Caco-2 (cell line): ENCODE measurements around the gene MED12L. TPM values are rescaled to one million over a fixed set of nuclear protein-coding genes. Genes with fewer than 3 reads are reported as not detected.
"Not testable (repeated sequence)": the region's sequence is repeated elsewhere in the genome, so short reads cannot be mapped to it uniquely, and the experiment has no call there.

ENCODE experiments used
- BruUV-seq: library from RNA; stranded (reverse); fragments of 400-500 nt; replicated peaks from 2 replicates; lab custom pipeline; 2021; lab: Mats Ljungman, UMichigan
- CTCF ChIA-PET: fragments of 300-600 bp; sonication (Branson Sonifier 250); formaldehyde crosslinking; loops from one replicate; lab custom pipeline; 2022; ENCODE audit warnings: antibody characterized with exemption; lab: Charles Lee
- POLR2A ChIA-PET: fragments of 300-600 bp; sonication (Branson Sonifier 250); formaldehyde crosslinking; loops from one replicate; lab custom pipeline; 2022; ENCODE audit warnings: antibody characterized with exemption; lab: Charles Lee
- DNase-seq, 2 experiments: peaks; one replicate each; pipeline versions ENCODE4 v3.0.0 to v3.0.0-alpha.2; 2020 to 2022
- H3K27me3 ChIP-seq: replicated peaks from 2 replicates; pipeline ENCODE4 v1.6.0; 2011; ENCODE audit warnings: low read length; ENCODE audit not compliant: control insufficient read depth, insufficient read depth
- H3K36me3 ChIP-seq: 2 replicates; pipeline ENCODE4 v1.5.1; 2011; ENCODE audit warnings: low read length; ENCODE audit not compliant: control insufficient read depth, insufficient read depth
- H3K4me1 ChIP-seq: fragments of 250-450 bp; sonication (Bioruptor Pico); 2 replicates; pipeline ENCODE4 v1.5.1; 2020; ENCODE audit warnings: mild to moderate bottlenecking
- H3K4me3 ChIP-seq: 2 replicates; pipeline ENCODE4 v1.5.1; 2011; ENCODE audit warnings: low read depth, mild to moderate bottlenecking, control low read depth, low read length
- H3K9me3 ChIP-seq: fragments of 250-450 bp; sonication (Bioruptor Pico); 2 replicates; pipeline ENCODE4 v1.5.1; 2020; ENCODE audit warnings: mild to moderate bottlenecking, moderate library complexity
- H3K27ac Mint-ChIP-seq: one replicate; pipeline ENCODE4 v1.8.0; 2022; ENCODE audit warnings: mixed read lengths; ENCODE audit not compliant: unreplicated experiment
- H3K27me3 Mint-ChIP-seq: one replicate; pipeline ENCODE4 v1.8.0; 2022; ENCODE audit warnings: mixed read lengths; ENCODE audit not compliant: insufficient read depth, unreplicated experiment
- H3K36me3 Mint-ChIP-seq: one replicate; pipeline ENCODE4 v1.8.0; 2022; ENCODE audit warnings: mild to moderate bottlenecking, mixed read lengths; ENCODE audit not compliant: insufficient read depth, unreplicated experiment
- H3K4me1 Mint-ChIP-seq: one replicate; pipeline ENCODE4 v1.8.0; 2022; ENCODE audit warnings: low read depth, mixed read lengths; ENCODE audit not compliant: unreplicated experiment
- H3K4me3 Mint-ChIP-seq: one replicate; pipeline ENCODE4 v1.8.0; 2022; ENCODE audit warnings: mild to moderate bottlenecking, moderate library complexity, mixed read lengths; ENCODE audit not compliant: unreplicated experiment
- H3K9me3 Mint-ChIP-seq: one replicate; pipeline ENCODE4 v1.8.0; 2022; ENCODE audit warnings: mixed read lengths; ENCODE audit not compliant: unreplicated experiment
- intact Hi-C: fragments of 100-400 bp; cut with micrococcal nuclease; formaldehyde crosslinking; loops from one replicate; pipeline ENCODE4 v1.10.0; 2022; ENCODE audit not compliant: unreplicated experiment
- total RNA-seq: library from RNA; stranded (reverse); gene quantifications from 2 replicates; pipeline ENCODE4 v1.2.3, GENCODE V29; 2022
- TF ChIP-seq, protein P1 (sequence below), 2 experiments: fragments of 200-600 bp in 1 of 2; IDR thresholded peaks; 1 replicate in 1 of 2; 2 replicates in 1 of 2; pipeline versions ENCODE4 v1.5.1 to v1.8.0; 2011 to 2022; ENCODE audit warnings: antibody characterized with exemption in 1 of 2, control low read depth in 1 of 2, inconsistent platforms in 1 of 2, low read depth in 1 of 2, low read length in 1 of 2, mild to moderate bottlenecking in 1 of 2, moderate library complexity in 1 of 2; ENCODE audit not compliant: insufficient read depth in 1 of 2, severe bottlenecking in 1 of 2, unreplicated experiment in 1 of 2

MED12L gene
- total RNA-seq, 1 experiment from 2014 or later, result 21.5 TPM

DNA sequence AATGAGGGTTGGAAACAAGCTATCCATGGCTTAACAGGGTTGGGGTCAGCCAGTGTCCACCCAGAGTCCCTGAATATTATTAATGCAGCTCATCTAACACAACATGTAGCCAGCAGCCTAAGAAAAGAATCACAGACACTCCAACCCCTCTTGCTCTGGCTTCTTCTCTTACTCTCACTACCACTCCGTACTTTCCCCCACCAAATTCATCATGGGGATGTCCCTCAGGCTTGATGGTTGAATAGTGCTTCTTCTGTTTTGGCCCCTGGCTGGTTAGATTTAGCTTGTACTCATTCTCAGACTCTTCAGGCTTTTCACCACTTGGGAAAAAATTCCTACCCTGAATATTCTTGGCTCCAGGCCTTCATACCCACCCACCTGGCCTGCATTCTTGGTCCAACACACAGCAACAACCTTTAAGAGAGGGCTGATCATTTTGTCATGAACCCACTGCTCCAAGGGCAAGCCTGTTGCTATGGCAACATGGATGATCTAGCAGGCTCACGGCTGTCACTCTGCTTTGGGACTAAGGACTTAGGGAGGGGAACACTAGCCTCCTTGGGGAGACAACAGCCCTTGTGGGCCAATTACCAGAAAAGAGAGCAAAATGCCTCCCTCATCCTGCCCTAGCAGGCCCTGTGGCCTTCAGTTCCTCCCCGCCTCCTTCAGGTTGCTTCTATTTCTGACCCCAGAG lies 9.4 kb upstream of the MED12L start:
- Histone ChIP-seq H3K27me3 (no peaks in the 10 kb centered on the region), H3K4me1 (no peaks in the 10 kb centered on the region), H3K4me3 (no peak overlapping the region), H3K9me3 (no peaks in the 10 kb centered on the region), H3K36me3 (no peaks in the 10 kb centered on the region)
- no peaks in the 10 kb centered on the region for H3K9me3 Mint-ChIP-seq
- CTCF ChIA-PET, result no interaction called here
- H3K36me3 Mint-ChIP-seq, result no peaks in the 10 kb centered on the region
- no peaks in the 10 kb centered on the region for H3K4me1 Mint-ChIP-seq
- no peaks in the 10 kb centered on the region for H3K27me3 Mint-ChIP-seq
- H3K4me3 Mint-ChIP-seq, result no peak overlapping the region
- BruUV-seq, result no TSS peak
- no peak overlapping the region for H3K27ac Mint-ChIP-seq
- POLR2A ChIA-PET, result no interaction called here
- no peak for DNase-seq
- TF ChIP-seq, protein P1, sequence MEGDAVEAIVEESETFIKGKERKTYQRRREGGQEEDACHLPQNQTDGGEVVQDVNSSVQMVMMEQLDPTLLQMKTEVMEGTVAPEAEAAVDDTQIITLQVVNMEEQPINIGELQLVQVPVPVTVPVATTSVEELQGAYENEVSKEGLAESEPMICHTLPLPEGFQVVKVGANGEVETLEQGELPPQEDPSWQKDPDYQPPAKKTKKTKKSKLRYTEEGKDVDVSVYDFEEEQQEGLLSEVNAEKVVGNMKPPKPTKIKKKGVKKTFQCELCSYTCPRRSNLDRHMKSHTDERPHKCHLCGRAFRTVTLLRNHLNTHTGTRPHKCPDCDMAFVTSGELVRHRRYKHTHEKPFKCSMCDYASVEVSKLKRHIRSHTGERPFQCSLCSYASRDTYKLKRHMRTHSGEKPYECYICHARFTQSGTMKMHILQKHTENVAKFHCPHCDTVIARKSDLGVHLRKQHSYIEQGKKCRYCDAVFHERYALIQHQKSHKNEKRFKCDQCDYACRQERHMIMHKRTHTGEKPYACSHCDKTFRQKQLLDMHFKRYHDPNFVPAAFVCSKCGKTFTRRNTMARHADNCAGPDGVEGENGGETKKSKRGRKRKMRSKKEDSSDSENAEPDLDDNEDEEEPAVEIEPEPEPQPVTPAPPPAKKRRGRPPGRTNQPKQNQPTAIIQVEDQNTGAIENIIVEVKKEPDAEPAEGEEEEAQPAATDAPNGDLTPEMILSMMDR (IDR thresholded peaks at IDR 0.05; ENCODE audit: insufficient read depth in 1 of 2, low read depth in 1 of 2, low read length in 1 of 2, severe bottlenecking in 1 of 2, unreplicated experiment in 1 of 2), result no peak
- intact Hi-C loops, result no loop called here

DNA sequence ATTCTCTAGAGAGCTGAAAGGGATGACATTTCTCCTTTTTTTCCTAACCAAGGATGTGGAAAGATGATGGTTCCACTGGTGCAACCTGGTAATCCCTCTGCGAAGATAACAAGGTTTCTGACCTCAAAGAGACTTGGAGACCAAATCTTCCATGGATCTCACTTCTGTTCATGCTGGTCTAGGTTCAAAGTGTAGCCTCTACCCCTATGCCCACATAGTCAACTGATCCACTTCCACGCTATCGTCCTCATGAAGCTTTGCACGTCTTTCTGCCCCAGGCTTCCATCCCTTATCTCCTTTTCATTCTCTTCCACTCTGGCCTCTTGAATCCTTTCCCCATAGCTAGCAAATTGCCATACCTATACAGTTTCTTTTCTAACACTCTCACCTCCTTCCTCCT lies 8.8 kb upstream of the MED12L start:
- H3K36me3 ChIP-seq, result no peaks in the 10 kb centered on the region
- H3K27me3 ChIP-seq, result no peaks in the 10 kb centered on the region
- Mint-ChIP-seq H3K27me3 (no peaks in the 10 kb centered on the region), H3K36me3 (no peaks in the 10 kb centered on the region), H3K4me3 (no peak overlapping the region), H3K9me3 (no peaks in the 10 kb centered on the region), H3K4me1 (no peaks in the 10 kb centered on the region), H3K27ac (no peak overlapping the region)
- TF ChIP-seq, protein P1 (IDR thresholded peaks at IDR 0.05; ENCODE audit: insufficient read depth in 1 of 2, low read depth in 1 of 2, low read length in 1 of 2, severe bottlenecking in 1 of 2, unreplicated experiment in 1 of 2), result no peak
- POLR2A ChIA-PET, result no interaction called here
- CTCF ChIA-PET, result no interaction called here
- DNase-seq, result no peak
- no peaks in the 10 kb centered on the region for H3K9me3 ChIP-seq
- BruUV-seq, result no TSS peak
- intact Hi-C loops, result no loop called here
- H3K4me3 ChIP-seq, result no peak overlapping the region
- H3K4me1 ChIP-seq, result no peaks in the 10 kb centered on the region

DNA sequence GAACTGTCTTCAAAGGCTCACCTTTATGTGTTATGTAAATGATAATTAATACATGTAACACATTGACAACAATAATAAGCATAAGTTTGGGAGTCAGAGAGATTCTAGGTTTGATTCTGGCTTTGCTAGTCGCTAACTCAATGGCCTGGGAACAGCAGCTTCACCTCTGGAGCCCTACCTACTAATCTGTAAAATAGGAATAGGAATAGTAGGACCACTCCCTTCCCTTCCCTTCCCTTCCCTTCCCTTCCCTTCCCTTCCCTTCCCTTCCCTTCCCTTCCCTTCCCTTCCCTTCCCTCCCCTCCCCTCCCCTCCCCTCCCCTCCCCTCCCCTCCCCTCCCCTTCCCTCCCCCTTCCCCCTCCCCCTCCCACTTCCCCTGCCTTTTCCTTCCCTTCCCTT lies 4.4 kb upstream of the MED12L start:
- H3K36me3 ChIP-seq, H3K27me3 ChIP-seq, H3K4me1 ChIP-seq, H3K4me1 Mint-ChIP-seq, H3K36me3 Mint-ChIP-seq, DNase-seq, H3K9me3 Mint-ChIP-seq, H3K27ac Mint-ChIP-seq, H3K27me3 Mint-ChIP-seq, POLR2A ChIA-PET, H3K4me3 Mint-ChIP-seq, H3K4me3 ChIP-seq, CTCF ChIA-PET, BruUV-seq, H3K9me3 ChIP-seq: not testable (repeated sequence)
- intact Hi-C loops, result loop anchor here (10.0 kb wide), 1 partner anchor 296 kb away; no protein-coding TSS in a partner anchor
